K562 (cell line): ENCODE measurements around the gene SSBP2. TPM values are rescaled to one million over a fixed set of nuclear protein-coding genes. Genes with fewer than 3 reads are reported as not detected.

Source experiments
- MAFK ChIP-seq: IDR thresholded peaks from 2 replicates; pipeline ENCODE4 v1.6.1; 2011; ENCODE audit warnings: low read length, improper control_type of control experiment
- MYBL2 ChIP-seq, 2 experiments: fragments of 450-650 bp in 1 of 2; sonication (generic) in 1 of 2; formaldehyde crosslinking in 1 of 2; IDR thresholded peaks; 2 replicates each; pipeline versions ENCODE4 v1.6.1 to v1.8.1; 2017 to 2022; ENCODE audit warnings: borderline replicate concordance in 1 of 2, inconsistent platforms in 1 of 2, low read depth in 1 of 2, mild to moderate bottlenecking in 1 of 2, missing genetic modification reagents in 1 of 2, moderate library complexity in 1 of 2
- NCOA2 ChIP-seq, 2 experiments: fragments of 450-650 bp; IDR thresholded peaks; 2 replicates each; pipeline ENCODE4 v1.6.1; 2018; ENCODE audit warnings: mild to moderate bottlenecking in 2 of 2, moderate library complexity in 1 of 2; ENCODE audit not compliant: partially characterized antibody in 2 of 2
- NONO ChIP-seq, 2 experiments: fragments of 200-400 bp in 1 of 2; fragments of 450-650 bp in 1 of 2; formaldehyde crosslinking in 1 of 2; IDR thresholded peaks; 2 replicates each; pipeline ENCODE4 v1.6.1; 2017; ENCODE audit warnings: low read depth in 2 of 2, mild to moderate bottlenecking in 2 of 2, moderate library complexity in 2 of 2, low read length in 1 of 2
- STAT5A ChIP-seq: IDR thresholded peaks from 2 replicates; pipeline ENCODE4 v1.6.1; 2012; ENCODE audit warnings: low read length, inconsistent platforms, borderline replicate concordance
- ZNF311 ChIP-seq: fragments of 250-450 bp; sonication (Bioruptor Pico); IDR thresholded peaks from 2 replicates; pipeline ENCODE4 v1.4.0; 2020; ENCODE audit warnings: mild to moderate bottlenecking, moderate library complexity
- ZNF76 ChIP-seq: fragments of 250-450 bp; sonication (Bioruptor Pico); IDR thresholded peaks from 2 replicates; pipeline ENCODE4 v1.4.0; 2020; ENCODE audit warnings: mild to moderate bottlenecking, moderate library complexity, borderline replicate concordance
- polyA plus RNA-seq, 8 experiments: library from polyadenylated mRNA; depleted of rRNA in 4 of 8; stranded (reverse) in 5 of 8; unstranded in 3 of 8; fragments of >200 nt; fragmentation: Nextera tagmentation in 2 of 8; fragmentation: Illumina TruSeq in 1 of 8; extraction: Ambion mirVana in 2 of 8; extraction: Trizol in 1 of 8; gene quantifications; 2 replicates each; pipeline versions ENCODE4 v1.2.1 to v1.2.3, GENCODE V29; 2011 to 2014; ENCODE audit warnings: inconsistent platforms in 1 of 8, missing spikeins in 1 of 8
- total RNA-seq, 7 experiments: library from RNA; depleted of rRNA in 6 of 7; stranded (reverse); fragments of >200 nt in 6 of 7; fragmentation: Illumina TruSeq in 2 of 7; extraction: Trizol in 2 of 7; gene quantifications; 2 replicates each; pipeline versions ENCODE4 v1.2.1 to v1.2.3, GENCODE V29; 2011 to 2021; ENCODE audit warnings: low replicate concordance in 1 of 7
- TF ChIP-seq, protein P1 (sequence below), 3 experiments: IDR thresholded peaks in 2 of 3; conservative IDR thresholded peaks in 1 of 3; 2 replicates each; pipeline ENCODE4 v1.5.1; 2011 to 2012; ENCODE audit warnings: low read length in 3 of 3, mild to moderate bottlenecking in 3 of 3, control low read depth in 2 of 3, improper control_type of control experiment in 1 of 3, inconsistent platforms in 1 of 3, low read depth in 1 of 3, mixed read lengths in 1 of 3, moderate library complexity in 1 of 3; ENCODE audit not compliant: insufficient read depth in 2 of 3
- TF ChIP-seq, protein P2 (sequence below): fragments of 200-800 bp; sonication (Bioruptor generic); IDR thresholded peaks from 2 replicates; pipeline ENCODE4 v1.6.1; 2017; ENCODE audit warnings: missing genetic modification characterization, missing compliant biosample characterization
- TF ChIP-seq, protein P3 (sequence below): fragments of 250-450 bp; sonication (Bioruptor Pico); IDR thresholded peaks from 2 replicates; pipeline ENCODE4 v1.9.0; 2021; ENCODE audit warnings: mild to moderate bottlenecking, inconsistent platforms
- TF ChIP-seq, protein P4 (sequence below): fragments of 450-650 bp; IDR thresholded peaks from 2 replicates; pipeline ENCODE4 v1.6.1; 2017; ENCODE audit warnings: antibody characterized with exemption

Gene SSBP2
- total and polyA plus RNA-seq, 9 of the 15 experiments (the other 6 are each of a cell fraction or from before 2014, with no cell fraction given): 22.3 to 133 (median 42.1) TPM

DNA sequence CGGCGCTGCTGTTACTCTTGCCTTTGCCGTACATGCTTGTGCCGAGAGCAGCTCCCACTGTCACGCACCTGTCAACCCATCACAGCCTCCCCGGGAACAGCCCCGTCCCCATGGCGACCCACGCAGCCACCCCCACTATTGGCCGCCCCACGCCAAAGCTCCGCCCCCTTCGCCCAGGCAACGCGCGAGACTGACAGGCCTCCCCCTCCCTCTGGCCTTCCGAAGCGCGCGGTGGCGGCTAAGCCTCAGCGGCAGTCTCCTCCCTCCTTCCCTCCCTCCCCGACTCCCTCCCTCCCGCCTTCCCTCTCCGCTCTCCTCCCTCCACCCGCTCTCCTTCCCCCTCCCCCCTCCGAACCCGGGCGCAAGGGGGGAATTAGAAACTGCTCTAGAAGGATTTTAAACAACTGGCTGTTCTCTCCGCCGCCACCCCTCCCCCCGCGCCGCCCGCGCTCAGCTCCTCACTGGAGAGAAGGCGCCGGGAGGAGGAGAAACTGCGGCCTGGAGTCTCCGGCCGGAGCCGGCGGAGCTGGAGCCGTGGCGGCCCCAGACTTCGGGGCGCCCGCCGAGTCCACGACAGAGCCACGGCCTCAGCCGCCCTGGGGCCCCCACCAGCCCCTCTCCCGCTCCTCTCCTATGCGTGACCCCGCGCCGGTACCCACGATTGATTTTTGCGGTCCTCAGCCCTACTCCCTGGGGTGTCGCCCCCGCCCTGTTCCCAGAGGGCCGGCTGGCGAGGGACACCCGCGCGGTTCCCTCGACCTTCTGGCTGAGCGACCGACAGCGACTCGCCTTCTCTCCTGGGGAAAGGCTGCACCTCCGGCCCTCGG lies at the start of gene SSBP2 (continued):
- TF ChIP-seq NONO (IDR thresholded peaks at IDR 0.05; ENCODE audit: low read depth in 2 of 2, low read length in 1 of 2): peak in 1 of 2 experiments; percentile 78; a peak in 3 of 4 replicates
- TF ChIP-seq, protein P1, sequence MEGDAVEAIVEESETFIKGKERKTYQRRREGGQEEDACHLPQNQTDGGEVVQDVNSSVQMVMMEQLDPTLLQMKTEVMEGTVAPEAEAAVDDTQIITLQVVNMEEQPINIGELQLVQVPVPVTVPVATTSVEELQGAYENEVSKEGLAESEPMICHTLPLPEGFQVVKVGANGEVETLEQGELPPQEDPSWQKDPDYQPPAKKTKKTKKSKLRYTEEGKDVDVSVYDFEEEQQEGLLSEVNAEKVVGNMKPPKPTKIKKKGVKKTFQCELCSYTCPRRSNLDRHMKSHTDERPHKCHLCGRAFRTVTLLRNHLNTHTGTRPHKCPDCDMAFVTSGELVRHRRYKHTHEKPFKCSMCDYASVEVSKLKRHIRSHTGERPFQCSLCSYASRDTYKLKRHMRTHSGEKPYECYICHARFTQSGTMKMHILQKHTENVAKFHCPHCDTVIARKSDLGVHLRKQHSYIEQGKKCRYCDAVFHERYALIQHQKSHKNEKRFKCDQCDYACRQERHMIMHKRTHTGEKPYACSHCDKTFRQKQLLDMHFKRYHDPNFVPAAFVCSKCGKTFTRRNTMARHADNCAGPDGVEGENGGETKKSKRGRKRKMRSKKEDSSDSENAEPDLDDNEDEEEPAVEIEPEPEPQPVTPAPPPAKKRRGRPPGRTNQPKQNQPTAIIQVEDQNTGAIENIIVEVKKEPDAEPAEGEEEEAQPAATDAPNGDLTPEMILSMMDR (IDR thresholded peaks at IDR 0.05 in 2 of 3, conservative IDR thresholded peaks at IDR 0.05 in 1 of 3; ENCODE audit: insufficient read depth in 2 of 3, low read depth in 1 of 3, low read length in 3 of 3): 0 out of 6 replicates have a peak, but pooled peaks of 1 of the 3 experiments have one; percentile 4
- TF ChIP-seq ZNF311 (CRISPR knock-in tag): no peak
- TF ChIP-seq ZNF76: 0 out of 2 replicates have a peak, but pooled peaks have one; percentile 18
- TF ChIP-seq NCOA2 (IDR thresholded peaks at IDR 0.05; ENCODE audit: partially characterized antibody in 2 of 2): no peak
- TF ChIP-seq, protein P2, sequence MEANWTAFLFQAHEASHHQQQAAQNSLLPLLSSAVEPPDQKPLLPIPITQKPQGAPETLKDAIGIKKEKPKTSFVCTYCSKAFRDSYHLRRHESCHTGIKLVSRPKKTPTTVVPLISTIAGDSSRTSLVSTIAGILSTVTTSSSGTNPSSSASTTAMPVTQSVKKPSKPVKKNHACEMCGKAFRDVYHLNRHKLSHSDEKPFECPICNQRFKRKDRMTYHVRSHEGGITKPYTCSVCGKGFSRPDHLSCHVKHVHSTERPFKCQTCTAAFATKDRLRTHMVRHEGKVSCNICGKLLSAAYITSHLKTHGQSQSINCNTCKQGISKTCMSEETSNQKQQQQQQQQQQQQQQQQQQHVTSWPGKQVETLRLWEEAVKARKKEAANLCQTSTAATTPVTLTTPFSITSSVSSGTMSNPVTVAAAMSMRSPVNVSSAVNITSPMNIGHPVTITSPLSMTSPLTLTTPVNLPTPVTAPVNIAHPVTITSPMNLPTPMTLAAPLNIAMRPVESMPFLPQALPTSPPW (CRISPR knock-in tag): peak; percentile 99
- peak; percentile 67 for TF ChIP-seq MYBL2 (IDR thresholded peaks at IDR 0.05; ENCODE audit: low read depth)
- TF ChIP-seq MYBL2 (CRISPR knock-in tag; IDR thresholded peaks at IDR 0.05; ENCODE audit: borderline replicate concordance): no peak
- TF ChIP-seq, protein P3, sequence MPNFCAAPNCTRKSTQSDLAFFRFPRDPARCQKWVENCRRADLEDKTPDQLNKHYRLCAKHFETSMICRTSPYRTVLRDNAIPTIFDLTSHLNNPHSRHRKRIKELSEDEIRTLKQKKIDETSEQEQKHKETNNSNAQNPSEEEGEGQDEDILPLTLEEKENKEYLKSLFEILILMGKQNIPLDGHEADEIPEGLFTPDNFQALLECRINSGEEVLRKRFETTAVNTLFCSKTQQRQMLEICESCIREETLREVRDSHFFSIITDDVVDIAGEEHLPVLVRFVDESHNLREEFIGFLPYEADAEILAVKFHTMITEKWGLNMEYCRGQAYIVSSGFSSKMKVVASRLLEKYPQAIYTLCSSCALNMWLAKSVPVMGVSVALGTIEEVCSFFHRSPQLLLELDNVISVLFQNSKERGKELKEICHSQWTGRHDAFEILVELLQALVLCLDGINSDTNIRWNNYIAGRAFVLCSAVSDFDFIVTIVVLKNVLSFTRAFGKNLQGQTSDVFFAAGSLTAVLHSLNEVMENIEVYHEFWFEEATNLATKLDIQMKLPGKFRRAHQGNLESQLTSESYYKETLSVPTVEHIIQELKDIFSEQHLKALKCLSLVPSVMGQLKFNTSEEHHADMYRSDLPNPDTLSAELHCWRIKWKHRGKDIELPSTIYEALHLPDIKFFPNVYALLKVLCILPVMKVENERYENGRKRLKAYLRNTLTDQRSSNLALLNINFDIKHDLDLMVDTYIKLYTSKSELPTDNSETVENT (CRISPR knock-in tag): peak; percentile 69; the same call in 1 of the 2 replicates
- no peak for TF ChIP-seq STAT5A
- TF ChIP-seq MAFK: no peak
- TF ChIP-seq, protein P4, sequence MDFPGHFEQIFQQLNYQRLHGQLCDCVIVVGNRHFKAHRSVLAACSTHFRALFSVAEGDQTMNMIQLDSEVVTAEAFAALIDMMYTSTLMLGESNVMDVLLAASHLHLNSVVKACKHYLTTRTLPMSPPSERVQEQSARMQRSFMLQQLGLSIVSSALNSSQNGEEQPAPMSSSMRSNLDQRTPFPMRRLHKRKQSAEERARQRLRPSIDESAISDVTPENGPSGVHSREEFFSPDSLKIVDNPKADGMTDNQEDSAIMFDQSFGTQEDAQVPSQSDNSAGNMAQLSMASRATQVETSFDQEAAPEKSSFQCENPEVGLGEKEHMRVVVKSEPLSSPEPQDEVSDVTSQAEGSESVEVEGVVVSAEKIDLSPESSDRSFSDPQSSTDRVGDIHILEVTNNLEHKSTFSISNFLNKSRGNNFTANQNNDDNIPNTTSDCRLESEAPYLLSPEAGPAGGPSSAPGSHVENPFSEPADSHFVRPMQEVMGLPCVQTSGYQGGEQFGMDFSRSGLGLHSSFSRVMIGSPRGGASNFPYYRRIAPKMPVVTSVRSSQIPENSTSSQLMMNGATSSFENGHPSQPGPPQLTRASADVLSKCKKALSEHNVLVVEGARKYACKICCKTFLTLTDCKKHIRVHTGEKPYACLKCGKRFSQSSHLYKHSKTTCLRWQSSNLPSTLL: no peak
